Caco-2 (cell line): ENCODE data around the gene KRT2. TPM values are rescaled to one million over a fixed set of nuclear protein-coding genes. Genes with fewer than 3 reads are reported as not detected.

Source experiments
- BruUV-seq: library from RNA; stranded (reverse); fragments of 400-500 nt; replicated peaks from 2 replicates; lab custom pipeline; 2021; lab: Mats Ljungman, UMichigan
- CTCF ChIA-PET: fragments of 300-600 bp; sonication (Branson Sonifier 250); formaldehyde crosslinking; loops from one replicate; lab custom pipeline; 2022; ENCODE audit warnings: antibody characterized with exemption; lab: Charles Lee
- POLR2A ChIA-PET: fragments of 300-600 bp; sonication (Branson Sonifier 250); formaldehyde crosslinking; loops from one replicate; lab custom pipeline; 2022; ENCODE audit warnings: antibody characterized with exemption; lab: Charles Lee
- DNase-seq, 2 experiments: peaks; one replicate each; pipeline versions ENCODE4 v3.0.0 to v3.0.0-alpha.2; 2020 to 2022
- H3K27me3 ChIP-seq: replicated peaks from 2 replicates; pipeline ENCODE4 v1.6.0; 2011; ENCODE audit warnings: low read length; ENCODE audit not compliant: control insufficient read depth, insufficient read depth
- H3K36me3 ChIP-seq: 2 replicates; pipeline ENCODE4 v1.5.1; 2011; ENCODE audit warnings: low read length; ENCODE audit not compliant: control insufficient read depth, insufficient read depth
- H3K4me1 ChIP-seq: fragments of 250-450 bp; sonication (Bioruptor Pico); 2 replicates; pipeline ENCODE4 v1.5.1; 2020; ENCODE audit warnings: mild to moderate bottlenecking
- H3K4me3 ChIP-seq: 2 replicates; pipeline ENCODE4 v1.5.1; 2011; ENCODE audit warnings: low read depth, mild to moderate bottlenecking, control low read depth, low read length
- H3K9me3 ChIP-seq: fragments of 250-450 bp; sonication (Bioruptor Pico); 2 replicates; pipeline ENCODE4 v1.5.1; 2020; ENCODE audit warnings: mild to moderate bottlenecking, moderate library complexity
- H3K27ac Mint-ChIP-seq: one replicate; pipeline ENCODE4 v1.8.0; 2022; ENCODE audit warnings: mixed read lengths; ENCODE audit not compliant: unreplicated experiment
- H3K27me3 Mint-ChIP-seq: one replicate; pipeline ENCODE4 v1.8.0; 2022; ENCODE audit warnings: mixed read lengths; ENCODE audit not compliant: insufficient read depth, unreplicated experiment
- H3K36me3 Mint-ChIP-seq: one replicate; pipeline ENCODE4 v1.8.0; 2022; ENCODE audit warnings: mild to moderate bottlenecking, mixed read lengths; ENCODE audit not compliant: insufficient read depth, unreplicated experiment
- H3K4me1 Mint-ChIP-seq: one replicate; pipeline ENCODE4 v1.8.0; 2022; ENCODE audit warnings: low read depth, mixed read lengths; ENCODE audit not compliant: unreplicated experiment
- H3K4me3 Mint-ChIP-seq: one replicate; pipeline ENCODE4 v1.8.0; 2022; ENCODE audit warnings: mild to moderate bottlenecking, moderate library complexity, mixed read lengths; ENCODE audit not compliant: unreplicated experiment
- H3K9me3 Mint-ChIP-seq: one replicate; pipeline ENCODE4 v1.8.0; 2022; ENCODE audit warnings: mixed read lengths; ENCODE audit not compliant: unreplicated experiment
- intact Hi-C: fragments of 100-400 bp; cut with micrococcal nuclease; formaldehyde crosslinking; loops from one replicate; pipeline ENCODE4 v1.10.0; 2022; ENCODE audit not compliant: unreplicated experiment
- total RNA-seq: library from RNA; stranded (reverse); gene quantifications from 2 replicates; pipeline ENCODE4 v1.2.3, GENCODE V29; 2022
- TF ChIP-seq, protein P1 (sequence below), 2 experiments: fragments of 200-600 bp in 1 of 2; IDR thresholded peaks; 1 replicate in 1 of 2; 2 replicates in 1 of 2; pipeline versions ENCODE4 v1.5.1 to v1.8.0; 2011 to 2022; ENCODE audit warnings: antibody characterized with exemption in 1 of 2, control low read depth in 1 of 2, inconsistent platforms in 1 of 2, low read depth in 1 of 2, low read length in 1 of 2, mild to moderate bottlenecking in 1 of 2, moderate library complexity in 1 of 2; ENCODE audit not compliant: insufficient read depth in 1 of 2, severe bottlenecking in 1 of 2, unreplicated experiment in 1 of 2

The KRT2 gene
- total RNA-seq, 1 experiment from 2014 or later: not detected

DNA sequence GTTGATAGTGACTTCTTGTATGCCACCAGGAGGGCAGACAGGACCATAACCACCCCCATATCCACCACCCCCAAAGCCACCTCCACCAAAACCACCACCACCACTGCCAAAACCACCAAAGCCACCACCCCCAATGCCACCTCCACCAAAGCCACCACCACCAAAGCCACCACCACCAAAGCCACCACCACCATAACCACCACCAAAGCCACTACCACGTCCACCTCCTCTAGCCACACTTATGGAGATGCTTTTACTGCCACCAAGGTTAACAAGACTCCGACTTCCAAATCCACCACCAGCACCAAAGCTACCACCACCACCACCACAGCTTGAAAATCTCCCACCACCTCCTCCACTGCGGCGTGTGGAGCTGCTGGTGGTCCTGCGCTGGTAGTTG lies 27.9 kb upstream of the KRT2 start:
- H3K9me3 Mint-ChIP-seq: no peaks in the 10 kb centered on the region
- TF ChIP-seq, protein P1, sequence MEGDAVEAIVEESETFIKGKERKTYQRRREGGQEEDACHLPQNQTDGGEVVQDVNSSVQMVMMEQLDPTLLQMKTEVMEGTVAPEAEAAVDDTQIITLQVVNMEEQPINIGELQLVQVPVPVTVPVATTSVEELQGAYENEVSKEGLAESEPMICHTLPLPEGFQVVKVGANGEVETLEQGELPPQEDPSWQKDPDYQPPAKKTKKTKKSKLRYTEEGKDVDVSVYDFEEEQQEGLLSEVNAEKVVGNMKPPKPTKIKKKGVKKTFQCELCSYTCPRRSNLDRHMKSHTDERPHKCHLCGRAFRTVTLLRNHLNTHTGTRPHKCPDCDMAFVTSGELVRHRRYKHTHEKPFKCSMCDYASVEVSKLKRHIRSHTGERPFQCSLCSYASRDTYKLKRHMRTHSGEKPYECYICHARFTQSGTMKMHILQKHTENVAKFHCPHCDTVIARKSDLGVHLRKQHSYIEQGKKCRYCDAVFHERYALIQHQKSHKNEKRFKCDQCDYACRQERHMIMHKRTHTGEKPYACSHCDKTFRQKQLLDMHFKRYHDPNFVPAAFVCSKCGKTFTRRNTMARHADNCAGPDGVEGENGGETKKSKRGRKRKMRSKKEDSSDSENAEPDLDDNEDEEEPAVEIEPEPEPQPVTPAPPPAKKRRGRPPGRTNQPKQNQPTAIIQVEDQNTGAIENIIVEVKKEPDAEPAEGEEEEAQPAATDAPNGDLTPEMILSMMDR (IDR thresholded peaks at IDR 0.05; ENCODE audit: insufficient read depth in 1 of 2, low read depth in 1 of 2, low read length in 1 of 2, severe bottlenecking in 1 of 2, unreplicated experiment in 1 of 2): no peak
- no peaks in the 10 kb centered on the region for H3K36me3 Mint-ChIP-seq
- Histone ChIP-seq H3K36me3 (no peaks in the 10 kb centered on the region), H3K4me3 (no peak overlapping the region), H3K4me1 (no peaks in the 10 kb centered on the region), H3K9me3 (no peaks in the 10 kb centered on the region), H3K27me3 (0 out of 2 replicates have a peak, but pooled peaks cover 1% of the 10 kb centered on the region)
- no peak overlapping the region for H3K27ac Mint-ChIP-seq
- H3K27me3 Mint-ChIP-seq: peaks cover 19% of the 10 kb centered on the region
- no peaks in the 10 kb centered on the region for H3K4me1 Mint-ChIP-seq
- intact Hi-C loops: no loop called here
- no TSS peak for BruUV-seq
- CTCF ChIA-PET: no interaction called here
- DNase-seq: no peak
- no peak overlapping the region for H3K4me3 Mint-ChIP-seq
- POLR2A ChIA-PET: no interaction called here

DNA sequence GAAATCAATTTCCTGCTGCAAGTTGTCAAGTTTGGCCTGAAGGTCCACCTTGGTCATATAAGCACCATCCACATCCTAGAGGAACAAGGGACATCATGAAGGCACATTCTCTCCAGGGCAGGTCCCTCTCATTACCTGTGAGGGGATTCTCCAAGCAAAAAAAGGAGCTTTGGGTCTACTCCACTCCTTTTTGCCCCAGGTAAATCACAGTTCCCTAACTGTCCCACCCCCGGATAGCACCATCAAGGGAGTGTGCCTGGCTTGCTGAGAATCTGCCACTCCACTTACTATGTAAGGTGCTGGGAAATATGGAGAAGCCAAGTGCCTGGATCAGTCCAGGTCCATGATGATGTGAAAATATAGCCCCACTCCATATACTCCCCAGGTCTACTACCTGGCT lies 25.7 kb upstream of the KRT2 start:
- TF ChIP-seq, protein P1 (IDR thresholded peaks at IDR 0.05; ENCODE audit: insufficient read depth in 1 of 2, low read depth in 1 of 2, low read length in 1 of 2, severe bottlenecking in 1 of 2, unreplicated experiment in 1 of 2): no peak
- Histone ChIP-seq H3K4me3 (no peak overlapping the region), H3K27me3 (no peaks in the 10 kb centered on the region), H3K4me1 (peaks cover 15% of the 10 kb centered on the region), H3K36me3 (no peaks in the 10 kb centered on the region), H3K9me3 (no peaks in the 10 kb centered on the region)
- intact Hi-C loops: no loop called here
- BruUV-seq: no TSS peak
- no peak for DNase-seq
- no peaks in the 10 kb centered on the region for H3K9me3 Mint-ChIP-seq
- peaks cover 9% of the 10 kb centered on the region for H3K27me3 Mint-ChIP-seq
- H3K4me1 Mint-ChIP-seq: no peaks in the 10 kb centered on the region
- POLR2A ChIA-PET: no interaction called here
- H3K4me3 Mint-ChIP-seq: no peak overlapping the region
- no peaks in the 10 kb centered on the region for H3K36me3 Mint-ChIP-seq
- CTCF ChIA-PET: no interaction called here
- H3K27ac Mint-ChIP-seq: no peak overlapping the region

DNA sequence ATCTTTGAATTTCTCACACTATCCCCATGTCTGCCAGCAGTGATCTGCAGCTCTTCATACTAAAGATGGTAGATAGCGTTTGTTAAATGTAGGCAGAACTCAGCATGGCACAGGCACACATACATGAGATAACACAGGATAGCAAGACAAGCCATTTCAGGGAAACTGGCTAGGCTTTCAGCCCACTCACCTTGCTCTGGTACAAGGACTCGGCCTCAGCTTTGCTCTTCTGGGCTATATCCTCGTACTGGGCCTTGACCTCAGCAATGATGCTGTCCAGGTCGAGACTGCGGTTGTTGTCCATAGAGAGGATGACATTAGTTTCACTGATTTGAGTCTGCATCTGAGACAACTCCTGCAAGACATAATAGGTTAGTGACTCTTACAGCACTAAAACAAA lies 25.1 kb upstream of the KRT2 start:
- TF ChIP-seq, protein P1 (IDR thresholded peaks at IDR 0.05; ENCODE audit: insufficient read depth in 1 of 2, low read depth in 1 of 2, low read length in 1 of 2, severe bottlenecking in 1 of 2, unreplicated experiment in 1 of 2): no peak
- Histone ChIP-seq H3K4me1 (peaks cover 20% of the 10 kb centered on the region), H3K9me3 (no peaks in the 10 kb centered on the region), H3K4me3 (no peak overlapping the region), H3K36me3 (no peaks in the 10 kb centered on the region), H3K27me3 (no peaks in the 10 kb centered on the region)
- Mint-ChIP-seq H3K27me3 (peaks cover 7% of the 10 kb centered on the region), H3K4me3 (no peak overlapping the region), H3K27ac (no peak overlapping the region), H3K36me3 (no peaks in the 10 kb centered on the region), H3K4me1 (no peaks in the 10 kb centered on the region), H3K9me3 (no peaks in the 10 kb centered on the region)
- no peak for DNase-seq
- CTCF ChIA-PET: no interaction called here
- intact Hi-C loops: no loop called here
- POLR2A ChIA-PET: no interaction called here
- no TSS peak for BruUV-seq
